ENCODE results near the gene HIGD1C. TPM values are rescaled to one million over a fixed set of nuclear protein-coding genes. Genes with fewer than 3 reads are reported as not detected.
"Not testable (repeated sequence)": the region's sequence is repeated elsewhere in the genome, so short reads cannot be mapped to it uniquely, and the experiment has no call there.

The HIGD1C gene
- total RNA-seq, 1 donor from 2014 or later, result not detected

GRCh38 chr12:50923361-50924130 lies 28.8 kb upstream of the HIGD1C start:
- DNase-seq (ENCODE audit: low read depth), result no peak
- peak overlapping the region; percentile 71 for H3K4me3 ChIP-seq (ENCODE audit: low read depth, low read length)
- no peak for TF ChIP-seq CTCF (conservative IDR thresholded peaks at IDR 0.05; ENCODE audit: low read depth, low read length)

GRCh38 chr12:50924131-50924438 lies 28.3 kb upstream of the HIGD1C start:
- H3K4me3 ChIP-seq (ENCODE audit: low read depth, low read length), result peak overlapping the region; percentile 71
- TF ChIP-seq CTCF (conservative IDR thresholded peaks at IDR 0.05; ENCODE audit: low read depth, low read length), result no peak
- no peak for DNase-seq (ENCODE audit: low read depth)

GRCh38 chr12:50924439-50925341 lies 27.7 kb upstream of the HIGD1C start:
- peak overlapping the region; percentile 71 for H3K4me3 ChIP-seq (ENCODE audit: low read depth, low read length)
- peak; percentile 71 for DNase-seq (ENCODE audit: low read depth)
- no peak for TF ChIP-seq CTCF (conservative IDR thresholded peaks at IDR 0.05; ENCODE audit: low read depth, low read length)

- TF ChIP-seq CTCF (conservative IDR thresholded peaks at IDR 0.05; ENCODE audit: low read depth, low read length), result no peak
- DNase-seq (ENCODE audit: low read depth), result no peak
- peak overlapping the region; percentile 71 for H3K4me3 ChIP-seq (ENCODE audit: low read depth, low read length)
These were observed 27.0 kb upstream of the HIGD1C start for GRCh38 chr12:50925342-50925651.

GRCh38 chr12:50925920-50926319 lies 26.4 kb upstream of the HIGD1C start:
- no peak for DNase-seq (ENCODE audit: low read depth)
- TF ChIP-seq CTCF (conservative IDR thresholded peaks at IDR 0.05; ENCODE audit: low read depth, low read length), result no peak
- H3K4me3 ChIP-seq (ENCODE audit: low read depth, low read length), result peak overlapping the region; percentile 71

GRCh38 chr12:50926415-50926814 lies 25.9 kb upstream of the HIGD1C start:
- peak overlapping the region; percentile 71 for H3K4me3 ChIP-seq (ENCODE audit: low read depth, low read length)
- no peak for DNase-seq (ENCODE audit: low read depth)
- no peak for TF ChIP-seq CTCF (conservative IDR thresholded peaks at IDR 0.05; ENCODE audit: low read depth, low read length)

GRCh38 chr12:50926932-50927331 lies 25.4 kb upstream of the HIGD1C start:
- peak overlapping the region; percentile 71 for H3K4me3 ChIP-seq (ENCODE audit: low read depth, low read length)
- not testable (repeated sequence) for DNase-seq (ENCODE audit: low read depth)

Measured in epithelial cell of proximal tubule (primary cell).